B cell (primary cell): ENCODE data around the gene PSD4. TPM values are rescaled to one million over a fixed set of nuclear protein-coding genes. Genes with fewer than 3 reads are reported as not detected.

Source experiments
- ATAC-seq: fragments of 200-7000 bp; cut with Tn5 transposase; one replicate; pipeline ENCODE4 v1.10.0; 2021; ENCODE audit warnings: low read depth, mild to moderate bottlenecking, moderate number of reproducible peaks, moderate library complexity
- CTCF ChIA-PET: fragments of 350-600 bp; sonication (Branson Sonifier 250); formaldehyde crosslinking; loops from one replicate; lab custom pipeline; 2021; ENCODE audit warnings: antibody characterized with exemption, inconsistent platforms; lab: Charles Lee
- POLR2A ChIA-PET: fragments of 350-600 bp; sonication (Branson Sonifier 250); formaldehyde crosslinking; loops from one replicate; lab custom pipeline; 2021; ENCODE audit warnings: antibody characterized with exemption; lab: Charles Lee
- DNase-seq: peaks from one replicate; pipeline ENCODE4 v3.0.0; 2013
- H2AFZ ChIP-seq: 2 replicates; pipeline ENCODE4 v1.6.1; 2012; ENCODE audit warnings: mild to moderate bottlenecking, low read depth, low read length; ENCODE audit not compliant: insufficient read depth, poor library complexity, severe bottlenecking
- H3K27ac ChIP-seq, 2 donors: 1 replicate in 1 of 2; 2 replicates in 1 of 2; pipeline ENCODE4 v1.5.1; 2012 to 2013; ENCODE audit warnings: low read length in 2 of 2, mild to moderate bottlenecking in 2 of 2, moderate library complexity in 1 of 2
- H3K27me3 ChIP-seq, 4 experiments: fragments of 200-600 bp in 1 of 4; sonication (generic) in 1 of 4; replicated peaks in 1 of 4; 1 replicate in 2 of 4; 2 replicates in 2 of 4; pipeline versions ENCODE4 v1.6.1 to v1.7.0; 2013 to 2016; ENCODE audit warnings: low read length in 3 of 4, mild to moderate bottlenecking in 2 of 4, mixed read lengths in 1 of 4, moderate library complexity in 1 of 4; ENCODE audit not compliant: insufficient read depth in 4 of 4, control insufficient read depth in 3 of 4; ENCODE audit errors: control extremely low read depth in 1 of 4
- H3K36me3 ChIP-seq, 2 experiments: replicated peaks in 1 of 2; 1 replicate in 1 of 2; 2 replicates in 1 of 2; pipeline versions ENCODE4 v1.6.1 to v1.7.1; 2013; ENCODE audit warnings: low read length in 1 of 2; ENCODE audit not compliant: insufficient read depth in 2 of 2, control insufficient read depth in 1 of 2; ENCODE audit errors: control extremely low read depth in 1 of 2, extremely low read depth in 1 of 2
- H3K4me1 ChIP-seq, 2 donors: fragments of 200-600 bp in 1 of 2; sonication (generic) in 1 of 2; 1 replicate in 1 of 2; 2 replicates in 1 of 2; pipeline versions ENCODE4 v1.5.1 to v1.6.1; 2013 to 2017; ENCODE audit warnings: low read length in 2 of 2; ENCODE audit not compliant: control insufficient read depth in 2 of 2, insufficient read depth in 2 of 2
- H3K4me2 ChIP-seq: replicated peaks from 2 replicates; pipeline ENCODE3; 2012; ENCODE audit warnings: mild to moderate bottlenecking, low read depth, low read length; ENCODE audit not compliant: poor library complexity, severe bottlenecking
- H3K4me3 ChIP-seq, 5 experiments: fragments of 200-600 bp in 1 of 5; sonication (generic) in 1 of 5; 1 replicate in 3 of 5; 2 replicates in 2 of 5; pipeline versions ENCODE4 v1.5.1 to v1.7.0; 2011 to 2016; ENCODE audit warnings: low read length in 4 of 5, mild to moderate bottlenecking in 4 of 5, low read depth in 2 of 5, control low read depth in 1 of 5, moderate library complexity in 1 of 5; ENCODE audit not compliant: insufficient read depth in 1 of 5; ENCODE audit errors: control extremely low read depth in 1 of 5, extremely low read depth in 1 of 5
- H3K79me2 ChIP-seq: fragments of 200-600 bp; sonication (generic); one replicate; pipeline ENCODE4 v1.6.0; 2016; ENCODE audit warnings: low read length; ENCODE audit not compliant: control insufficient read depth, insufficient read depth
- H3K9ac ChIP-seq: fragments of 200-600 bp; sonication (generic); 2 replicates; pipeline ENCODE4 v1.6.1; 2017; ENCODE audit warnings: mild to moderate bottlenecking, low read length, moderate library complexity
- H3K9me3 ChIP-seq, 3 donors: one replicate each; pipeline versions ENCODE4 v1.6.1 to v1.7.1; 2013; ENCODE audit warnings: low read length in 2 of 3; ENCODE audit not compliant: control insufficient read depth in 2 of 3, insufficient read depth in 1 of 3; ENCODE audit errors: control extremely low read depth in 1 of 3
- H4K20me1 ChIP-seq: 2 replicates; pipeline ENCODE4 v1.6.0; 2012; ENCODE audit warnings: mild to moderate bottlenecking, low read length; ENCODE audit not compliant: insufficient read depth, control insufficient read depth, poor library complexity, severe bottlenecking
- H3K27ac Mint-ChIP-seq: one replicate; pipeline ENCODE4 v1.8.0; 2021; ENCODE audit warnings: mixed read lengths
- H3K27me3 Mint-ChIP-seq: one replicate; pipeline ENCODE4 v1.8.0; 2021; ENCODE audit warnings: mixed read lengths
- H3K4me1 Mint-ChIP-seq: one replicate; pipeline ENCODE4 v1.8.0; 2021; ENCODE audit warnings: mixed read lengths
- H3K4me3 Mint-ChIP-seq: one replicate; pipeline ENCODE4 v1.8.0; 2021; ENCODE audit warnings: mixed read lengths
- H3K9me3 Mint-ChIP-seq: one replicate; pipeline ENCODE4 v1.8.0; 2022; ENCODE audit warnings: mixed read lengths; ENCODE audit not compliant: insufficient read depth
- CTCF ChIP-seq: fragments of 200-600 bp; IDR thresholded peaks from one replicate; pipeline ENCODE4 v1.8.0; 2022; ENCODE audit warnings: antibody characterized with exemption, mild to moderate bottlenecking
- EZH2 ChIP-seq: IDR thresholded peaks from 2 replicates; pipeline ENCODE4 v1.6.1; 2012; ENCODE audit warnings: borderline replicate concordance, low read depth, mild to moderate bottlenecking, moderate library complexity, low read length; ENCODE audit not compliant: insufficient read depth, poor library complexity, severe bottlenecking
- WGBS: methylation state at CpG from one replicate; pipeline ENCODE4 v1.1.5; 2013; ENCODE audit warnings: missing lambda C conversion rate; ENCODE audit not compliant: insufficient coverage; 5-methylcytosine and 5-hydroxymethylcytosine counted together
- intact Hi-C: fragments of 100-400 bp; cut with micrococcal nuclease; formaldehyde crosslinking; loops from one replicate; pipeline ENCODE4 v1.10.0; 2022
- polyA plus RNA-seq: library from polyadenylated mRNA; depleted of rRNA; stranded (reverse); fragments of >200 nt; gene quantifications from 2 replicates; pipeline ENCODE4 v1.2.3, GENCODE V29; 2012
- total RNA-seq, 2 donors: library from RNA; stranded (reverse); fragments of 120-200 nt in 1 of 2; gene quantifications; 1 replicate in 1 of 2; 2 replicates in 1 of 2; pipeline versions ENCODE4 v1.2.3 to v1.2.4, GENCODE V29; 2013 to 2022

The PSD4 gene
- total and polyA plus RNA-seq, 2 donors (not counting 1 experiment from before 2014, with no cell fraction given) = 87.1 to 203 TPM

GRCh38 chr2:113220970-113221708, 47.4 kb downstream of the PSD4 start:
- TF ChIP-seq CTCF (no peak), EZH2 (no peak)
- no peak overlapping the region for H3K27ac ChIP-seq
- intact Hi-C loops = no loop called here
- no peak overlapping the region for H3K4me3 Mint-ChIP-seq
- peaks cover 7% of the 10 kb centered on the region for H3K27me3 Mint-ChIP-seq
- ChIA-PET CTCF (interaction anchor here (0.9 to 1.8 kb wide), 4 partner anchors 11 to 83 kb away, joined by 3 to 8 read pairs (median 4); no protein-coding TSS in a partner anchor), POLR2A (no interaction called here)
- H3K27me3 ChIP-seq = peaks cover 0 to 10% (median 4%) of the 10 kb centered on the region in 4 experiments
- H3K9me3 Mint-ChIP-seq = no peaks in the 10 kb centered on the region
- H4K20me1 ChIP-seq = no peaks in the 10 kb centered on the region
- no peak overlapping the region for H3K4me3 ChIP-seq
- H3K4me1 ChIP-seq = peaks cover 10 to 12% of the 10 kb centered on the region in 2 donors
- no peak overlapping the region for H2AFZ ChIP-seq
- no peak overlapping the region for H3K4me2 ChIP-seq
- H3K9ac ChIP-seq = no peak overlapping the region
- H3K36me3 ChIP-seq = no peaks in the 10 kb centered on the region
- WGBS = 29% methylated on average over 1 of the region's 6 CpGs
- H3K9me3 ChIP-seq = no peaks in the 10 kb centered on the region
- DNase-seq = no peak
- H3K79me2 ChIP-seq = no peaks in the 10 kb centered on the region
- H3K4me1 Mint-ChIP-seq = peaks cover 15% of the 10 kb centered on the region
- ATAC-seq = no peak
- H3K27ac Mint-ChIP-seq = no peak overlapping the region

GRCh38 chr2:113221846-113222245, 48.1 kb downstream of the PSD4 start:
- POLR2A ChIA-PET = no interaction called here
- no peaks in the 10 kb centered on the region for H3K36me3 ChIP-seq
- intact Hi-C loops = no loop called here
- peaks cover 0 to 10% (median 4%) of the 10 kb centered on the region in 4 experiments for H3K27me3 ChIP-seq
- H3K4me1 ChIP-seq = peaks cover 10 to 12% of the 10 kb centered on the region in 2 donors
- H3K79me2 ChIP-seq = no peaks in the 10 kb centered on the region
- H3K4me2 ChIP-seq = no peak overlapping the region
- H4K20me1 ChIP-seq = no peaks in the 10 kb centered on the region
- H3K4me1 Mint-ChIP-seq = peaks cover 15% of the 10 kb centered on the region
- H3K9ac ChIP-seq = no peak overlapping the region
- H2AFZ ChIP-seq = no peak overlapping the region
- H3K9me3 Mint-ChIP-seq = no peaks in the 10 kb centered on the region
- peaks cover 7% of the 10 kb centered on the region for H3K27me3 Mint-ChIP-seq
- H3K4me3 ChIP-seq = no peak overlapping the region
- no peak overlapping the region for H3K4me3 Mint-ChIP-seq
- no peak overlapping the region for H3K27ac Mint-ChIP-seq
- 83% methylated on average over 1 of the region's 6 CpGs for WGBS
- no peaks in the 10 kb centered on the region for H3K9me3 ChIP-seq
- no peak for ATAC-seq
- DNase-seq = no peak
- H3K27ac ChIP-seq = no peak overlapping the region
- CTCF ChIA-PET = interaction anchor here (1.1 to 1.9 kb wide), 4 partner anchors 9 to 23 kb away, joined by 3 to 5 read pairs (median 4); no protein-coding TSS in a partner anchor
- TF ChIP-seq EZH2 (no peak), CTCF (no peak)
